ENCODE measurements around the gene JARID2. TPM values are rescaled to one million over a fixed set of nuclear protein-coding genes. Genes with fewer than 3 reads are reported as not detected.

The JARID2 gene
- total and polyA plus RNA-seq, 2 of the 8 experiments (the other 6 are each of a cell fraction or from before 2014, with no cell fraction given), result 60.1 to 239 TPM

GRCh38 chr6:15400572-15401004 is 154.7 kb downstream of the JARID2 start:
- Histone ChIP-seq H4K20me1 (replicated peaks in 1 of 2; ENCODE audit: control insufficient read depth in 1 of 2, insufficient read depth in 2 of 2, low read length in 2 of 2) (peaks cover 48 to 75% of the 10 kb centered on the region in 2 experiments), H3K36me3 (ENCODE audit: control insufficient read depth in 2 of 4, insufficient read depth in 4 of 4, low read length in 3 of 4) (no peaks in the 10 kb centered on the region; a peak in 1 of 8 replicates), H3K23ac (ENCODE audit: insufficient read length) (no peak overlapping the region), H3K18ac (ENCODE audit: extremely low read depth, low read length) (no peak overlapping the region), H2BK20ac (ENCODE audit: low read length) (no peak overlapping the region), H3K9me3 (ENCODE audit: insufficient read depth in 2 of 2, low read depth in 1 of 2, low read length in 1 of 2) (no peaks in the 10 kb centered on the region), H2BK15ac (ENCODE audit: low read length) (no peak overlapping the region), H2BK120ac (replicated peaks; ENCODE audit: low read depth, low read length) (no peak overlapping the region), H3K14ac (ENCODE audit: insufficient read length) (no peak overlapping the region), H2BK12ac (ENCODE audit: low read depth, low read length) (no peak overlapping the region), H3K79me1 (ENCODE audit: low read depth, low read length) (peaks cover 17% of the 10 kb centered on the region), H4K91ac (replicated peaks; ENCODE audit: insufficient read length, low read length) (no peak overlapping the region), H2BK5ac (ENCODE audit: low read depth, low read length) (no peak overlapping the region), H3K27me3 (replicated peaks in 1 of 4; ENCODE audit: control insufficient read depth in 3 of 4, extremely low read depth in 1 of 4, insufficient read depth in 3 of 4, low read length in 3 of 4) (no peaks in the 10 kb centered on the region), H3K4me1 (replicated peaks in 1 of 4; ENCODE audit: control insufficient read depth in 3 of 4, insufficient read depth in 4 of 4, low read length in 3 of 4) (peaks cover 18 to 51% (median 44%) of the 10 kb centered on the region in 4 experiments), H3K4ac (replicated peaks; ENCODE audit: insufficient read length, low read depth, low read length) (no peak overlapping the region), H4K5ac (ENCODE audit: insufficient read length, low read depth, low read length) (no peak overlapping the region), H3K27ac (ENCODE audit: low read depth, low read length) (peak overlapping the region; percentile 41; the same call in 1 of the 2 replicates), H2AK5ac (ENCODE audit: low read depth, low read length) (0 out of 2 replicates have a peak overlapping the region, but pooled peaks have one; percentile 18), H3K4me3 (ENCODE audit: extremely low read depth in 1 of 4, insufficient read depth in 2 of 4, low read depth in 3 of 4, low read length in 4 of 4) (peak overlapping the region in 1 of 4 experiments; percentile 37; a peak in 2 of 8 replicates), H3K23me2 (ENCODE audit: low read depth, low read length) (no peaks in the 10 kb centered on the region), H3K4me2 (ENCODE audit: insufficient read depth in 1 of 2, low read depth in 2 of 2, low read length in 2 of 2) (peak overlapping the region; percentile 30 to 67; a peak in 3 of 4 replicates), H3K9ac (replicated peaks in 1 of 4; ENCODE audit: extremely low read depth in 1 of 4, low read depth in 3 of 4, low read length in 3 of 4) (no peak overlapping the region), H2AFZ (ENCODE audit: low read length) (no peak overlapping the region), H3K56ac (replicated peaks; ENCODE audit: insufficient read length, low read depth, low read length) (no peak overlapping the region), H3K79me2 (ENCODE audit: control insufficient read depth in 1 of 2, insufficient read depth in 2 of 2, low read length in 2 of 2) (peaks cover 71 to 100% of the 10 kb centered on the region in 2 experiments), H4K8ac (ENCODE audit: extremely low read depth, insufficient read depth, low read length) (no peak overlapping the region)
- POLR2A ChIA-PET (ENCODE audit: partially characterized antibody), result interaction anchor here (1.0 to 1.7 kb wide), 6 partner anchors 8 to 132 kb away, joined by 3 to 6 read pairs (median 4); no protein-coding TSS in a partner anchor
- CTCF ChIA-PET (ENCODE audit: partially characterized antibody), result interaction anchor here (0.5 to 2.7 kb wide), 6 partner anchors 10 to 808 kb away, joined by 3 to 10 read pairs (median 4); no protein-coding TSS in a partner anchor
- 43% methylated on average over 9 of the region's 14 CpGs; no CpG with 5 or more reads in 1 of the 2 experiments for WGBS, 2 experiments (ENCODE audit: extremely low coverage in 1 of 2, insufficient coverage in 1 of 2, insufficient read length in 1 of 2, insufficient replicate concordance in 2 of 2, low coverage in 1 of 2, low lambda C conversion rate in 2 of 2, missing lambda C conversion rate in 1 of 2)
- FAIRE-seq, result no peak
- DNase-seq (ENCODE audit: low read depth in 1 of 2, low spot score in 2 of 2), result no peak
- TF ChIP-seq SP2 (IDR thresholded peaks at IDR 0.05; ENCODE audit: low read length) (no peak), SUZ12 (IDR thresholded peaks at IDR 0.05; ENCODE audit: low read length) (no peak), POLR2A (IDR thresholded peaks at IDR 0.05; ENCODE audit: control extremely low read depth in 1 of 2, low read depth in 2 of 2, low read length in 2 of 2) (peak in 1 of 2 experiments; percentile 47; a peak in 1 of 3 replicates), CREB1 (IDR thresholded peaks at IDR 0.05) (peak; percentile 56; the same call in 1 of the 2 replicates), POU5F1 (IDR thresholded peaks at IDR 0.05; ENCODE audit: low read depth, low read length) (no peak), CTCF (IDR thresholded peaks at IDR 0.05; ENCODE audit: control extremely low read depth in 1 of 3, insufficient read depth in 1 of 3, low read depth in 1 of 3, low read length in 3 of 3) (no peak), KDM1A (IDR thresholded peaks at IDR 0.05; ENCODE audit: borderline replicate concordance, low read length) (no peak), CBX5 (IDR thresholded peaks at IDR 0.05; ENCODE audit: low read depth, low read length) (no peak), ZNF274 (IDR thresholded peaks at IDR 0.05; ENCODE audit: borderline replicate concordance, extremely low read depth, low read length) (no peak), GABPA (IDR thresholded peaks at IDR 0.05; ENCODE audit: borderline replicate concordance, insufficient read depth, low read length) (no peak), MAX (IDR thresholded peaks at IDR 0.05) (no peak)
